HG03460 (cell line): ENCODE results near the gene EXOG.

ENCODE experiments used
- ATAC-seq: cut with Tn5 transposase; IDR thresholded peaks from one replicate; pipeline ENCODE4 v1.9.1; 2021; ENCODE audit not compliant: unreplicated experiment

The EXOG gene, protein sequence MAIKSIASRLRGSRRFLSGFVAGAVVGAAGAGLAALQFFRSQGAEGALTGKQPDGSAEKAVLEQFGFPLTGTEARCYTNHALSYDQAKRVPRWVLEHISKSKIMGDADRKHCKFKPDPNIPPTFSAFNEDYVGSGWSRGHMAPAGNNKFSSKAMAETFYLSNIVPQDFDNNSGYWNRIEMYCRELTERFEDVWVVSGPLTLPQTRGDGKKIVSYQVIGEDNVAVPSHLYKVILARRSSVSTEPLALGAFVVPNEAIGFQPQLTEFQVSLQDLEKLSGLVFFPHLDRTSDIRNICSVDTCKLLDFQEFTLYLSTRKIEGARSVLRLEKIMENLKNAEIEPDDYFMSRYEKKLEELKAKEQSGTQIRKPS

DNA sequence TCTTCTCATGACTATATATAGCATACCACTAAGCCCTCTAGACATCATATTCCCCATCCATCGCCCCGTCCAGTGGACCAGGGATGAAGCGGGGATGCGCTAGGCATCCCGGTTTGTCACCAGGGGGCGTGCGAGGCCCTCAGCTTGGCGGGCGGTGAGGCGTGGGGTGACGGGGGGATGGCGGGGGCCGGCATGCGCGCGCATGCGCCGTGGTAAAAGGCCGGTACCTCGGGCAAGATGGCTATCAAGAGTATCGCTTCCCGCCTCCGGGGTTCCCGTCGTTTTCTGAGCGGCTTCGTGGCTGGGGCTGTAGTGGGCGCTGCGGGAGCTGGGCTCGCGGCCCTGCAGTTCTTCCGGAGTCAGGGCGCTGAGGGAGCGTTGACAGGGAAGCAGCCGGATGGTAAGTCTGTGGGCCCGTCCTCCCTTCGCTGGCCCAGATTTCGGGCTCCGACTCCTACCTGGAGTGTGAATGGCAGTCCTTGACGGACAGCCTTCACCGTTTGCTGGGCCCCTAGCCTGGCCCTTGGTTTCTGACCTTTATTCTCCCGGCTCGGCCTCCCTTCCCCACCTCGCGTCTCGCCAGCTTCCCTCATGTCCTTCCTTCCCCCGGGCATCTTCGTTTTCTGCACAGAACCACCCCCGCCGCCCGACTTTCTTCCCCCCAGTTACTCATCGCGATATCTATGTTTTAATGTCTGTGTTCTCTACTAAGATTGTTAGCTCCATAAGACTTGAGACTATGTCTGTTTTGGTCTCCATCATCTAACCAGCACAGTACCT is at the start of gene EXOG:
Gene EXOG (plus strand): TSS at position 210 of the 780 bp plus-strand sequence. CDS start 28 bp downstream, at position 238.
- ATAC-seq, result peak; percentile 93

GRCh38 chr3:38446812-38447211 is 49.3 kb upstream of the EXOG start:
- ATAC-seq, result no peak

DNA sequence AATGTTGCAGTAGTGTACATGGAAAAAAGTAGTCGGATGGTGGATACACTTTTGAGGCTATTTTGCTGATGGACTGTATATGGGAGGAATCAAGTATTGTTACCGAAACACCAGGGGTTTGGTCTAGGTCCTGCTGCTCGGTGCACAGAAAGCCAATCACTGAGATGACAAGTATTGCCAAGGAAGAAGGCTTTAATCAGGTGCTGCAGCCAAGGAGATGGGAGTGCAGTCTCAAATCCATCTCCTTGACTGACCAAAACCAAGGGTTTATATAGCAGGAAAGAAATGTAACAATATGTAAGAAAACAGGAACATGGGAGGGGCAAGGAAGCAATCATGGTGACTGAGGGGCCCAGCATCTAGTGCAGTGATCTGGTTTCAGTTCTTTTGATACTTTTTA is 45.3 kb upstream of the EXOG start:
- no peak for ATAC-seq

DNA sequence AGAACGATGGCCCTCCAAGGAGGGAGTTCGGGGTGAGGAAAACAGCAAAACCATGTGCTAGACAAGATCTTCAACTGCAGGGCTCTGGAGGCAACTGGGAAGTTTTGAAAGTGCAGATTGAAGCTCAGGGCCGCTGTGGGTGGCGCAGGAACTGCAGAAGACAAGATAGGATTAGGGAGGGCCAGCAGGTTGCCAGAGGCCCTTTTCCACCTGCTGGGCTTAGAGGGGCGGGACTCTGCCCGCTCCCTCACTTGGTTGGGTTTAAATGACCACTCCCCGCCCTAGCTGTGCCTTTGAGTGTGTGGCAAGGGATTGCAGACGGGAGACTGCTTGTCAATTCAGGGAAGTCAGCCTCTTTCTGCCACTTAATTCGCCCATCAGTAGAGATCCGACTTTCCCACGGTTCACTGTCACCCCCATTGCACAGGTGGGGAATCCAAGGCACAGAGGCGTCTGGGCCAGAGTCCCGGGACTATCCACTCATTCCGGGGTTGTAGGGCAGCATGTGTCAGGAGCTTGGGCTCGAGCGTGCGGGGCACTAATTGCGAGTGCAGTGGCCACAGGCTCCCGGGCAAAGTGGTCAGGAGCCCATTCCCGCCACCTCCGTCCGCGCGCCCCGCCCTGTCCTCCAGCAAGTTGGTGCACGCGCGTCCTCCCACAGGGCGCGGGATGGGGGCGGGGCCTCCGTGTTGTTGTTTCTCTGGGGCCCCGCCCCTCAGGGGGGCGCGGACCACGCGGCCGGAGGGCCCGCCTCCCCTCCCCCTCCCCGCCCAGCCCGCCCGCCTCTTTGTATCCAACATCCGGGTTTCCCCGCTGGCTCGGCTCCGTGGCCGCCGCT is 42.8 kb upstream of the EXOG start, which contains the start of gene ACVR2B:
Gene ACVR2B (plus strand): TSS at position 816 of the 838 bp plus-strand sequence. CDS start 433 bp downstream, outside the sequence.
- peak; percentile 48 for ATAC-seq

DNA sequence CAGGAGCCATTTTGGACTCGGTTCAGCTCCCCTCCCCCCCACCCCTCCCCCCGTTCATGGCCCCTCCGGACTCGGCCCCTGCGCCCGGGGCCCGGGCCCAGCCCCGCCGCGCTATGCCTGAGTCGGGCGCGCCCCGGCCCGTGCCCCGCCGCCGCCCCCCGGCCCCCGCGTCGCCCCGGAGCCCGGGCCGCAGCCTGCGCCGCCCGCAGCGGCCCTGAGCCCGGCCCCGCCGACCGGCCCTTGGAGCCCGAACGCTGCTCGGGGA is 42.3 kb upstream of the EXOG start:
- ATAC-seq, result no peak

- ATAC-seq, result peak; percentile 24
Observed at GRCh38 chr3:38454178-38454883, 41.8 kb upstream of the EXOG start.

DNA sequence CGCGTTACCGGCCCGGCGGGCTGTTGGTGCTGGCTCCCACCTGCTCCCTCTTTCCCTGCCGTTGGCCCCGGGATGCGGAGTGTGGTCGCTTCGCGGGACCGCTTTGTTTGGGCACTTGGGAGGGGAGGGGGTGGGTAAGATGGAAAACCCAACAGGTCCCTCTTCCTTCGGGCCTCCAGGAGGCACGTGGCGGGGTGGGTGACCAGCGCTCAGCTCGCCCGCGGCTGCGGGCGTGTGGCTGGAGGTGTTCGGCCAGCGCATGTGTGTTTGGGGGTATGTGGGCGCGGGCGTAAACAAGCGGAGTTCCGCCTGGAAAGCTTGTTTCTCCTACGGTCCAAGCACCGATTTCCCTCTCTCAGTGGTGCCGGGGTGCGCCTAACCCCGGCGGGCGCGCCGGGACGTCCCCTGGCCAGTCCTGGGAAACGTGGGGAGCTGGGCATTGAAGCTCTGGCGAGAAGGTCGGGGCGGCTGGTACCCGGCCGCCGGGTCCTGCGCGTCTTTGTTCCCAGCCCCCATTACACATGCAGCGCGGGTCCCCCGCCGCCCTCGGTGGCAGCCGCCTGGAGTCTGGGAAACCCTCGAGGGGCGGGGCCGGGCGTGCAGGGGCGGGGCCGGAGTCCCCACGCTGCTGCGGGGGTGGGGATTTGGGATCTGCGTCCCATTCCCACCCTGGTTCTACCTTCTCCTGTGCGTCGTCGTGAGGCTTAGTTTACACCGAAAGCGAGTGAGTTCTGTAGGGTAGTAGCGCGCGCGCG is 41.1 kb upstream of the EXOG start:
- ATAC-seq, result peak; percentile 22

- ATAC-seq, result peak; percentile 29
Observed at GRCh38 chr3:38455639-38456430, 40.3 kb upstream of the EXOG start.

GRCh38 chr3:38457111-38458003 is 38.8 kb upstream of the EXOG start:
- ATAC-seq, result no peak

GRCh38 chr3:38458796-38459498 is 37.2 kb upstream of the EXOG start:
- no peak for ATAC-seq

DNA sequence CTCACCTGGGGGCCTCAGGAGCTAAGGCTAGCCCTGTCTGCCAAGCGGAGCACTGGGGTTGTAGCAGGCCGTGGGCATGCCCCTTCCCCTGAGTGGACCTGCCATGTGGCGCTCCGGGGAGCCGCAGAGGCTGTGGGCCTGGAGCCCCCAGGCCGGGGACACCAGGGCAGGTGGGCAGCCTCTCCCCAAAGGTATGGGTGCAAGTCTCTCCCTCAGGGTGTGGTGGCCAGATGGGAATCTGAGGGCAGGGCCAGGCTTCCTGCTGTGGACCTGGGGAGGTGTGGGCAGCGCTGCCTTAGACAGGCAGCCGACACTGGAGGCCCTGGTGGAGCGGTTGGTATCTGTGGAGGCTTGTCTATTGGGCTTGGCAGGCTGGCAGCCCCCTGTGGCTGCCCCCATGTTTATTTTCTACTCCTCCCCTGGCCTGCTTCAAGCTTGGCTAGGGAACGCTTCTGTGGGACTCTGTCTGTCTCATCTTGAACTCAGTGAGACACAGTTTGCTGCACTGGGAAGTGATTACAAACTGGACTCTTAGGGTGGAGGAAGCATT is 36.6 kb upstream of the EXOG start:
- no peak for ATAC-seq

- ATAC-seq, result no peak
Observed at GRCh38 chr3:38460377-38461270, 35.5 kb upstream of the EXOG start.

GRCh38 chr3:38465588-38466154 is 30.5 kb upstream of the EXOG start:
- ATAC-seq, result no peak

- ATAC-seq, result no peak
Observed at GRCh38 chr3:38468765-38469164, 27.4 kb upstream of the EXOG start.

- no peak for ATAC-seq
Observed at GRCh38 chr3:38469852-38470251, 26.3 kb upstream of the EXOG start.

GRCh38 chr3:38471260-38471857 is 24.8 kb upstream of the EXOG start:
- no peak for ATAC-seq
